HG03097 (cell line): ENCODE results near the gene TSPYL6.

Experiments used
- ATAC-seq: cut with Tn5 transposase; IDR thresholded peaks from one replicate; pipeline ENCODE4 v1.9.1; 2021; ENCODE audit not compliant: unreplicated experiment, low FRiP score

The TSPYL6 gene

GRCh38 chr2:54207666-54208195, 48.3 kb downstream of the TSPYL6 start:
- ATAC-seq: no peak

- ATAC-seq: no peak
These were observed 49.4 kb downstream of the TSPYL6 start for GRCh38 chr2:54206596-54206995.

- no peak for ATAC-seq
These were observed 51.6 kb downstream of the TSPYL6 start for GRCh38 chr2:54204476-54204875.
